Brain microvascular endothelial cell (primary cell): ENCODE data around the gene CAPN11.

ENCODE experiments used
- DNase-seq: peaks from one replicate; pipeline ENCODE4 v3.0.0-alpha.2; 2020
- H3K27ac ChIP-seq: fragments of 250-450 bp; sonication (Bioruptor Pico); 2 replicates; pipeline ENCODE4 v1.5.1; 2020; ENCODE audit warnings: mild to moderate bottlenecking, moderate library complexity
- H3K27me3 ChIP-seq: fragments of 250-450 bp; sonication (Bioruptor Pico); replicated peaks from 2 replicates; pipeline ENCODE4 v1.5.1; 2020; ENCODE audit warnings: mild to moderate bottlenecking
- H3K36me3 ChIP-seq: fragments of 250-450 bp; sonication (Bioruptor Pico); replicated peaks from 2 replicates; pipeline ENCODE4 v1.5.1; 2020; ENCODE audit warnings: mild to moderate bottlenecking
- H3K4me3 ChIP-seq: 2 replicates; pipeline ENCODE4 v1.5.1; 2011; ENCODE audit warnings: low read depth, mild to moderate bottlenecking, control low read depth, low read length, moderate library complexity
- in situ Hi-C: cut with HindIII; loops from 2 replicates; pipeline ENCODE4 v1.10.0; 2017; ENCODE audit warnings: low sequenced_read_pairs, low pct_ligation_motif_present
- TF ChIP-seq, protein P1 (sequence below): IDR thresholded peaks from 2 replicates; pipeline ENCODE4 v1.5.1; 2011; ENCODE audit warnings: low read depth, mild to moderate bottlenecking, moderate library complexity, low read length, control low read depth, inconsistent platforms; ENCODE audit errors: missing control alignments

CAPN11 gene

DNA sequence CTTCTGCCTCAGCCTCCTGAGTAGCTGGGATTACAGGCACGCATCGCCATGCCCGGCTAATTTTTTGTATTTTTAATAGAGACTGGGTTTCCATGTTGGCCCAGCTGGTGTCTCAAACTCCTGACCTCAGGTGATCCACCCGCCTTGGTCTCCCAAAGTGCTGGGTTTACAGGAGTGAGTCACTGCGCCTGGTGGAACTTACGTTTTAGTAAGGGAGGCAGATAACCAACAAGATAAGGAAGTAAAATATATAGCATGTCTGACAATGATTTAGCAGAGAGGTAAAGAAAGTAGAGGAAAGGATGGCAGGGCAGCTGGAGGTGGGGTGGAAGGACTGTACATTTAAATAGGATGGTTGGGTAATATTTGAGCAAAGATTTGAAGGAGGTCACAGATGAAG lies 45.3 kb downstream of the CAPN11 start:
- TF ChIP-seq, protein P1, sequence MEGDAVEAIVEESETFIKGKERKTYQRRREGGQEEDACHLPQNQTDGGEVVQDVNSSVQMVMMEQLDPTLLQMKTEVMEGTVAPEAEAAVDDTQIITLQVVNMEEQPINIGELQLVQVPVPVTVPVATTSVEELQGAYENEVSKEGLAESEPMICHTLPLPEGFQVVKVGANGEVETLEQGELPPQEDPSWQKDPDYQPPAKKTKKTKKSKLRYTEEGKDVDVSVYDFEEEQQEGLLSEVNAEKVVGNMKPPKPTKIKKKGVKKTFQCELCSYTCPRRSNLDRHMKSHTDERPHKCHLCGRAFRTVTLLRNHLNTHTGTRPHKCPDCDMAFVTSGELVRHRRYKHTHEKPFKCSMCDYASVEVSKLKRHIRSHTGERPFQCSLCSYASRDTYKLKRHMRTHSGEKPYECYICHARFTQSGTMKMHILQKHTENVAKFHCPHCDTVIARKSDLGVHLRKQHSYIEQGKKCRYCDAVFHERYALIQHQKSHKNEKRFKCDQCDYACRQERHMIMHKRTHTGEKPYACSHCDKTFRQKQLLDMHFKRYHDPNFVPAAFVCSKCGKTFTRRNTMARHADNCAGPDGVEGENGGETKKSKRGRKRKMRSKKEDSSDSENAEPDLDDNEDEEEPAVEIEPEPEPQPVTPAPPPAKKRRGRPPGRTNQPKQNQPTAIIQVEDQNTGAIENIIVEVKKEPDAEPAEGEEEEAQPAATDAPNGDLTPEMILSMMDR, result no peak
- no peak for DNase-seq

DNA sequence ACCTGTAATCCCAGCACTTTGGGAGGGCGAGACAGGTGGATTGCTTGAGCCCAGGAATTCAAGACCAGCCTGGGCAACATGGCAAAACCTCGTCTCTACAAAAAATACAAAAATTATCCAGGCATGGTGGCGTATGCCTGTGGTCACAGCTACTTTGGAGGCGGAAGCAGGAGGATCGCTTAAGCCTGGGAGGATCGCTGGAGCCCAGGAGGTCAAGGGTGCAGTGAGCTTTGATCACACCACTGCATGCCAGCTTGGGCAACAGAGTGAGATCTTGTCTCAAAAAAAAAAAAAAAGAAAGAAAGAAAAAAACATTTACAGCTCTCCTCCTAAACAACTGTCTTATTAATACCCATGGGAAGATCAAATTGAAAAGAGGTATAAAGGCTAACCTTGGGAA lies 49.3 kb downstream of the CAPN11 start:
- TF ChIP-seq, protein P1, result no peak
- no peak for DNase-seq
- Histone ChIP-seq H3K27me3 (no peaks in the 10 kb centered on the region), H3K36me3 (no peaks in the 10 kb centered on the region), H3K27ac (no peak overlapping the region), H3K4me3 (no peak overlapping the region)
- in situ Hi-C loops, result no loop called here

More for the DNA sequence above, 45.3 kb downstream of the CAPN11 start:
- Histone ChIP-seq H3K36me3 (no peaks in the 10 kb centered on the region), H3K4me3 (no peak overlapping the region), H3K27me3 (no peaks in the 10 kb centered on the region), H3K27ac (no peak overlapping the region)
- in situ Hi-C loops, result no loop called here

- H3K27ac ChIP-seq, result no peak overlapping the region
- TF ChIP-seq, protein P1, result no peak
- in situ Hi-C loops, result no loop called here
These were observed 52.7 kb downstream of the CAPN11 start for GRCh38 chr6:44211284-44211683.

DNA sequence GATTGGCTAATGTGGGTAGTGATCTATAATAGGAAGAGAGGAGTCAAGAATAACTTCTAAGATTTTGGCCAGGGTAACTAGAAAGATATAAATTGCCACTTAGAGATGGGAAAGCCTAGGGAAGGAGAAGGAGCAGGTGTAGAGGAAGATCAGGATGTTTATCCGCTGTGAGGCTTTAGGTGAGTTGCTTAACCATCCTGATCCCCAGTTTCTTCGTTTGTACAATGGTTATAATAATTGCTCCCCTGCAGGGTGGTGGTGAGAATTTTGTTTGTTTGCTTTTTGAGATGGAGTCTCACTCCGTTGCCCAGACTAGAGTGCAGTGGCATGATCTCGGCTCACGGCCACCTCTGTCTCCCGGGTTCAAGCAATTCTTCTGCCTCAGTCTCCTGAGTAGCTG lies 55.7 kb downstream of the CAPN11 start:
- TF ChIP-seq, protein P1, result no peak
- no peaks in the 10 kb centered on the region for H3K36me3 ChIP-seq
- H3K4me3 ChIP-seq, result no peak overlapping the region
- no peak overlapping the region for H3K27ac ChIP-seq
- in situ Hi-C loops, result no loop called here
- H3K27me3 ChIP-seq, result no peaks in the 10 kb centered on the region
- DNase-seq, result no peak

More at GRCh38 chr6:44211284-44211683, 52.7 kb downstream of the CAPN11 start:
- DNase-seq, result no peak
- Histone ChIP-seq H3K36me3 (no peaks in the 10 kb centered on the region), H3K27me3 (no peaks in the 10 kb centered on the region), H3K4me3 (no peak overlapping the region)

GRCh38 chr6:44216677-44217331 lies 58.2 kb downstream of the CAPN11 start, which contains the start of gene MYMX:
MYMX (plus strand) TSS chr6:44216926; CDS start chr6:44217472, 546 bp downstream.
- H3K36me3 ChIP-seq, result no peaks in the 10 kb centered on the region
- H3K27ac ChIP-seq, result no peak within 1 kb of the TSS
- H3K27me3 ChIP-seq, result no peaks in the 10 kb centered on the region
- H3K4me3 ChIP-seq, result no peak within 1 kb of the TSS
- no peak for DNase-seq
- in situ Hi-C loops, result no loop called here
- TF ChIP-seq, protein P1, result no peak
